ENCODE data around the gene CTR9. TPM values are rescaled to one million over a fixed set of nuclear protein-coding genes. Genes with fewer than 3 reads are reported as not detected.
A peak's percentile ranks its signal among the peaks of the same experiment; 100 is the strongest.

Gene CTR9
- total RNA-seq, 1 donor from 2014 or later, result 30.2 TPM

DNA sequence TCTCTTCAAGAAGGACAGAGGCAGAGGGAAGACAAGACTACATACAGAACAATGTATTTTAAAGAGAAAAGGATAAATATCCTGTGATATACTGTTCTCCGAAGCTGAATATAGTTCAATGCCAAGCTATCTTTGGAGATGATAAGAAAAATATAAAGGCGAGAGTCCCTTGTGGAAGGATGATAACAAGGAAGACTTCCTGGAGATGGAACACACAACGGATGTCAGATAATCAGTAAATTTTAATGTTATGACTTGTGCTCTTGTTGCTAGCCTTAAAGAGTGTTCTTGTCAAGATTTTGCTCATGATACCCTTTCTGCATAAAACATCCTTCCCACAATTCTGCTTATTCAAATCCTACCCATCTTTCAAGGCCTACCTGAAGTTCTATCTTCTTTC is 6.8 kb upstream of the CTR9 start:
- no peaks in the 10 kb centered on the region for H3K9me3 ChIP-seq
- no peaks in the 10 kb centered on the region for H3K4me1 ChIP-seq
- H3K4me3 ChIP-seq, result no peak overlapping the region
- no peaks in the 10 kb centered on the region for H3K27me3 ChIP-seq (ENCODE audit: low read depth)
- no peak overlapping the region for H3K27ac ChIP-seq
- DNase-seq (no peak), ATAC-seq (no peak)
- no peaks in the 10 kb centered on the region for H3K36me3 ChIP-seq
- TF ChIP-seq CTCF (IDR thresholded peaks at IDR 0.05), result no peak
- intact Hi-C loops (cut with DNase I), result no loop called here

- intact Hi-C loops (cut with DNase I), result no loop called here
- ATAC-seq (no peak), DNase-seq (no peak)
- no peak overlapping the region for H3K4me3 ChIP-seq
- no peak for TF ChIP-seq CTCF (IDR thresholded peaks at IDR 0.05)
- no peak overlapping the region for H3K27ac ChIP-seq
- no peaks in the 10 kb centered on the region for H3K36me3 ChIP-seq
- no peaks in the 10 kb centered on the region for H3K27me3 ChIP-seq (ENCODE audit: low read depth)
- H3K9me3 ChIP-seq, result no peaks in the 10 kb centered on the region
- H3K4me1 ChIP-seq, result peaks cover 2% of the 10 kb centered on the region
Observed at GRCh38 chr11:10746871-10747270, 4.2 kb upstream of the CTR9 start.

DNA sequence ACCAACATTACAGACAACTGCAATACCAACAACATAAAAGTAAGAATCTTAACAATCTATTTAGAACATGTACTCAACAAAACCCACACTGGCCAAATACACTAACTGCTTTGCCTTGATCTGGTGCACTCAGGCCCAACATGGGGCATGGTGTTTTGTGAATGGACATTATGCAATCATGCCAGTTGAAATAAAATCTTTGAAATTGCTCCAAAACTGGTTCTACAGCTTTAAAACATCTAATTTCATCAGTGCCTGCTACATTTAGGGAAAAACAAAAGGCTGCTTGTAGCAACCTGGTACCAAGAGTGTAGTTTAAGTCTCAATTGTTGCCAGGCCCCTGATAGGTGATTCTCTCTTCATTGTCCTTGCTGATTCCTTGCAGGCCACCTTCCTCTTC is 3.3 kb upstream of the CTR9 start:
- ATAC-seq (no peak), DNase-seq (no peak)
- Histone ChIP-seq H3K9me3 (no peaks in the 10 kb centered on the region), H3K27me3 (ENCODE audit: low read depth) (no peaks in the 10 kb centered on the region), H3K4me3 (no peak overlapping the region), H3K27ac (no peak overlapping the region), H3K4me1 (peaks cover 11% of the 10 kb centered on the region), H3K36me3 (no peaks in the 10 kb centered on the region)
- intact Hi-C loops (cut with DNase I), result no loop called here
- no peak for TF ChIP-seq CTCF (IDR thresholded peaks at IDR 0.05)

- no peak for TF ChIP-seq CTCF (IDR thresholded peaks at IDR 0.05)
- Histone ChIP-seq H3K4me1 (peaks cover 12% of the 10 kb centered on the region), H3K9me3 (no peaks in the 10 kb centered on the region), H3K27ac (no peak overlapping the region), H3K27me3 (ENCODE audit: low read depth) (no peaks in the 10 kb centered on the region), H3K36me3 (peaks cover 17% of the 10 kb centered on the region), H3K4me3 (no peak overlapping the region)
- intact Hi-C loops (cut with DNase I), result no loop called here
- DNase-seq (no peak), ATAC-seq (no peak)
Observed at GRCh38 chr11:10749476-10749875, 1.6 kb upstream of the CTR9 start.

DNA sequence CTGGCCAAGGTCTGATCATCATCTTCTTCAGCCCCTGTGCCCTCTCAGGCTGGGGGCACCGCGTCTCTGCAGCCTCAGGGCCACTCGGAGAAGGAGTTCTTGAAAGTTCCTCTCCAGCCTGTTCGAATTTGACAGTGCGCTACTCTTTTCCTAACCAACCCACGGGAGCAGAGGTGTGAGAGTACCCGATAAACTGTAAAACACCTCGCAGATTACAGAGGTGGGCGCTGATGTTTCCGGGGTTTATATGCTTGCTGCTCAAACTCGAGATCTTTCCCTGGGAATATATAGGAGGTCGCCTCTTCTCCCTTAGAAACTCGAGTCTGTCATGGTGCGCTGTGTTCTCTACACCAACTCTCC is 515 bp downstream of the CTR9 start:
- H3K4me1 ChIP-seq, result peaks cover 12% of the 10 kb centered on the region
- no peak for TF ChIP-seq CTCF (IDR thresholded peaks at IDR 0.05)
- intact Hi-C loops (cut with DNase I), result no loop called here
- no peaks in the 10 kb centered on the region for H3K9me3 ChIP-seq
- no peak for DNase-seq
- ATAC-seq, result peak; percentile 42 to 44
- peaks cover 38% of the 10 kb centered on the region for H3K36me3 ChIP-seq
- peak overlapping the region; percentile 90 for H3K27ac ChIP-seq
- peak overlapping the region; percentile 81 for H3K4me3 ChIP-seq
- no peaks in the 10 kb centered on the region for H3K27me3 ChIP-seq (ENCODE audit: low read depth)

DNA sequence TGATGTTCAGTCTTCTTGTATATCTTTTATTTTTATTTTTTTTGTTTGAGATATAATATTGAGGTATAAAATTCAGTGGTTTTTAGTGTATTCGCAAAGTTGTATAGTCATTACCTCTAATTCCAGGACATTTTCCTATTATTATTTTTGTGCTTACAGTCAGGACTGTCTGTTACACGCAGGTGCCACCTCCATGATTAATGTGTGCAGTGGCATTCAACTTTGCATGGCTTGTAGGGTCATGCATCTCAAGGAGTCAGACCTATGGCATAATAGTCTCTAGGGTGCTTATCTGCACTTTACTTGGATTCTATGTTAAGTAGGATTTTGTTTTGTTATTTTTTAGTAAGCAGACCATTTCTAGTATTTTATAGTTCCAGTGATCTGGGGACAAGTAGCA is 1.0 kb downstream of the CTR9 start:
- TF ChIP-seq CTCF (IDR thresholded peaks at IDR 0.05), result no peak
- DNase-seq, result no peak
- no peaks in the 10 kb centered on the region for H3K9me3 ChIP-seq
- H3K27me3 ChIP-seq (ENCODE audit: low read depth), result no peaks in the 10 kb centered on the region
- no peak overlapping the region for H3K27ac ChIP-seq
- ATAC-seq, result no peak
- peak overlapping the region; percentile 81 for H3K4me3 ChIP-seq
- peaks cover 43% of the 10 kb centered on the region for H3K36me3 ChIP-seq
- intact Hi-C loops (cut with DNase I), result no loop called here
- H3K4me1 ChIP-seq, result peaks cover 12% of the 10 kb centered on the region
